Heart left ventricle (tissue), 16 donors: Measurements from ENCODE around the gene B9D2. TPM values are rescaled to one million over a fixed set of nuclear protein-coding genes. Genes with fewer than 3 reads are reported as not detected.
A peak's percentile ranks its signal among the peaks of the same experiment; 100 is the strongest.

Source experiments
- ATAC-seq, 4 donors: fragments of 200-7000 bp; cut with Tn5 transposase; one replicate each; pipeline ENCODE4 v1.9.1; 2020 to 2022; ENCODE audit warnings: moderate library complexity in 4 of 4, mild to moderate bottlenecking in 3 of 4, moderate number of reproducible peaks in 1 of 4
- DNase-seq, 5 donors: peaks; one replicate each; pipeline ENCODE4 v3.0.0-alpha.2; 2020
- H3K27ac ChIP-seq, 12 donors: fragments of 200-600 bp; sonication (generic) in 4 of 12; one replicate each; pipeline versions ENCODE4 v1.5.0 to v1.8.0; 2016 to 2022; ENCODE audit warnings: mild to moderate bottlenecking in 2 of 12
- H3K27me3 ChIP-seq, 9 donors: fragments of 200-600 bp; sonication (generic) in 2 of 9; one replicate each; pipeline versions ENCODE4 v1.5.1 to v1.8.0; 2016 to 2022; ENCODE audit warnings: mild to moderate bottlenecking in 3 of 9
- H3K36me3 ChIP-seq, 9 donors: fragments of 200-600 bp; sonication (generic) in 2 of 9; one replicate each; pipeline versions ENCODE4 v1.5.0 to v1.8.0; 2018 to 2022; ENCODE audit warnings: mild to moderate bottlenecking in 2 of 9
- H3K4me1 ChIP-seq, 12 donors: fragments of 200-600 bp; sonication (generic) in 4 of 12; one replicate each; pipeline versions ENCODE4 v1.5.0 to v1.8.0; 2016 to 2022; ENCODE audit warnings: mild to moderate bottlenecking in 3 of 12
- H3K4me3 ChIP-seq, 12 donors: fragments of 200-600 bp; sonication (generic) in 4 of 12; one replicate each; pipeline versions ENCODE4 v1.5.0 to v1.8.0; 2017 to 2022; ENCODE audit warnings: mild to moderate bottlenecking in 9 of 12, moderate library complexity in 4 of 12
- H3K9me3 ChIP-seq, 12 donors: fragments of 200-600 bp; sonication (generic) in 4 of 12; one replicate each; pipeline versions ENCODE4 v1.5.0 to v1.8.0; 2016 to 2022; ENCODE audit warnings: mild to moderate bottlenecking in 1 of 12
- CTCF ChIP-seq, 12 donors: fragments of 200-600 bp; sonication (generic) in 4 of 12; IDR thresholded peaks; one replicate each; pipeline versions ENCODE4 v1.5.0 to v1.8.0; 2018 to 2022; ENCODE audit warnings: antibody characterized with exemption in 12 of 12, mild to moderate bottlenecking in 5 of 12
- POLR2A ChIP-seq, 2 donors: fragments of 450-650 bp; IDR thresholded peaks; one replicate each; pipeline ENCODE4 v1.6.1; 2017; ENCODE audit warnings: antibody characterized with exemption in 2 of 2, mild to moderate bottlenecking in 2 of 2, moderate library complexity in 2 of 2
- WGBS, 4 donors: extraction: QIAGEN DNeasy Blood & Tissue Kit in 2 of 4; methylation state at CpG; one replicate each; pipeline versions ENCODE4 v1.1.5 to v1.1.7; 2013 to 2018; 5-methylcytosine and 5-hydroxymethylcytosine counted together
- intact Hi-C, 10 donors: fragments of 100-400 bp; cut with DNase I; formaldehyde crosslinking; loops; one replicate each; pipeline versions ENCODE4 v1.11.1 to v1.14.2; 2022
- polyA plus RNA-seq, 2 donors: library from polyadenylated mRNA; stranded (reverse); fragments of 200-250 nt; gene quantifications; one replicate each; pipeline ENCODE4 v1.2.3, GENCODE V29; 2013
- total RNA-seq, 9 donors: library from RNA; depleted of rRNA in 2 of 9; stranded (reverse); fragments of >200 nt in 2 of 9; fragmentation: NEBNext Ultra II Directional in 3 of 9; extraction: Animal tissue kit (Norgen Biotek cat#: 25700) in 3 of 9; gene quantifications; one replicate each; pipeline versions ENCODE4 v1.1.0 to v1.2.4, GENCODE V29; 2016 to 2023
- donor health status: ischemic (EF 13 %, LVEDD 7.1; RV severe dilation, severe dysfunction).
- donor health status: healthy with polysubstance abuse.
- donor health status: DM: no; HTN: yes; CAD: no.
- donor health status: DM: no; HTN: no; CAD: no.
- donor health status: ischemic (EF 25% LVEDD 6.9; RV normal size, moderate dysfunction).
- donor health status: ischemic (EF 25% LVEDD 5.7; RV mildly dilated, moderate dysfunction).
- donor health status: healthy.
- donor health status: DM: yes; HTN: yes; CAD: no.
- donor health status: ischemic (EF 35%, LVEDD 5.7; RV mildly dilated, moderate dysfunction).
- donor health status: nonischemic (EF 11% LVEDD 7.7; RV severe dilation, severe dysfunction).
- donor health status: DM: yes; HTN: yes; CAD: no.
- donor health status: PGD.
- donor health status: ischemic (EF 29% LVEDD 5.4; RV normal size, mild dysfunction).
- donor health status: nonischemic (EF 23%, LVEDD 6.1; RV moderate dilation, normal function).

The B9D2 gene
- total and polyA plus RNA-seq, 11 donors = 1.9 to 14.6 (median 3.3) TPM

GRCh38 chr19:41369769-41370168 lies 5.8 kb upstream of the B9D2 start:
- no peaks in the 10 kb centered on the region for H3K27me3 ChIP-seq
- WGBS, 4 donors = 94 to 100% (median 98%) methylated on average over 2 of the region's 2 CpGs
- ATAC-seq (no peak), DNase-seq (no peak)
- H3K4me3 ChIP-seq = no peak overlapping the region
- H3K4me1 ChIP-seq = peaks cover 0 to 54% (median 14%) of the 10 kb centered on the region in 12 donors
- no peak for TF ChIP-seq POLR2A (IDR thresholded peaks at IDR 0.05)
- no peak for TF ChIP-seq CTCF (IDR thresholded peaks at IDR 0.05)
- peaks cover 0 to 3% (median 0%) of the 10 kb centered on the region in 9 donors for H3K36me3 ChIP-seq
- no peak overlapping the region for H3K27ac ChIP-seq
- intact Hi-C loops = no loop called here
- H3K9me3 ChIP-seq = no peaks in the 10 kb centered on the region

- H3K4me1 ChIP-seq = peaks cover 0 to 57% (median 9%) of the 10 kb centered on the region in 12 donors
- H3K27ac ChIP-seq = peak overlapping the region in 1 of 12 donors; percentile 84
- no peaks in the 10 kb centered on the region for H3K27me3 ChIP-seq
- 73 to 82% (median 75%) methylated on average over 6 of the region's 6 CpGs for WGBS, 4 donors
- H3K4me3 ChIP-seq = no peak overlapping the region
- TF ChIP-seq POLR2A (IDR thresholded peaks at IDR 0.05) (no peak), CTCF (IDR thresholded peaks at IDR 0.05) (no peak)
- DNase-seq = no peak
- peaks cover 0 to 3% (median 0%) of the 10 kb centered on the region in 9 donors for H3K36me3 ChIP-seq
- intact Hi-C loops = no loop called here
- H3K9me3 ChIP-seq = no peaks in the 10 kb centered on the region
- no peak for ATAC-seq
Measured at GRCh38 chr19:41367848-41368301, 3.9 kb upstream of the B9D2 start.

GRCh38 chr19:41366089-41366488 lies 2.1 kb upstream of the B9D2 start:
- 96 to 100% (median 99%) methylated on average over 1 of the region's 1 CpG for WGBS, 4 donors
- H3K27me3 ChIP-seq = no peaks in the 10 kb centered on the region
- no peak for ATAC-seq
- TF ChIP-seq CTCF (IDR thresholded peaks at IDR 0.05) = no peak
- TF ChIP-seq POLR2A (IDR thresholded peaks at IDR 0.05) = no peak
- intact Hi-C loops = no loop called here
- no peak overlapping the region for H3K4me3 ChIP-seq
- DNase-seq = no peak
- peaks cover 0 to 3% (median 0%) of the 10 kb centered on the region in 9 donors for H3K36me3 ChIP-seq
- peaks cover 0 to 58% (median 9%) of the 10 kb centered on the region in 12 donors for H3K4me1 ChIP-seq
- H3K27ac ChIP-seq = no peak overlapping the region
- no peaks in the 10 kb centered on the region for H3K9me3 ChIP-seq

GRCh38 chr19:41364524-41365391 lies 809 bp upstream of the B9D2 start:
- DNase-seq (no peak), ATAC-seq (peak in 1 of 4 donors; percentile 0)
- intact Hi-C loops = loop anchor here in 1 of 10 donors (1.0 kb wide), 1 partner anchor 33 kb away; the partner anchor contains the start of genes BCKDHA and EXOSC5
- peak overlapping the region; percentile 64 to 91 (median 76) for H3K4me3 ChIP-seq
- no peaks in the 10 kb centered on the region for H3K36me3 ChIP-seq
- H3K4me1 ChIP-seq = peaks cover 0 to 58% (median 9%) of the 10 kb centered on the region in 12 donors
- H3K9me3 ChIP-seq = no peaks in the 10 kb centered on the region
- no peaks in the 10 kb centered on the region for H3K27me3 ChIP-seq
- H3K27ac ChIP-seq = peak overlapping the region; percentile 91 to 100 (median 98)
- TF ChIP-seq CTCF (IDR thresholded peaks at IDR 0.05) = no peak
- 75 to 78% (median 77%) methylated on average over 14 of the region's 14 CpGs for WGBS, 4 donors
